Lung (tissue), 12 donors: ENCODE measurements around the gene CARMIL1. TPM values are rescaled to one million over a fixed set of nuclear protein-coding genes. Genes with fewer than 3 reads are reported as not detected.

Experiments
- ATAC-seq: fragments of 200-7000 bp; cut with Tn5 transposase; one replicate; pipeline ENCODE4 v1.9.1; 2020; ENCODE audit warnings: moderate number of reproducible peaks; ENCODE audit not compliant: insufficient read depth, low FRiP score
- DNase-seq, 3 donors: peaks; one replicate each; pipeline ENCODE4 v3.0.0-alpha.2; 2013 to 2017
- H3K27ac ChIP-seq, 2 donors: one replicate each; pipeline ENCODE4 v1.5.1; 2013; ENCODE audit warnings: mild to moderate bottlenecking in 2 of 2, moderate library complexity in 2 of 2, control low read depth in 1 of 2, inconsistent platforms in 1 of 2, low read depth in 1 of 2, low read length in 1 of 2
- H3K27me3 ChIP-seq, 3 donors: one replicate each; pipeline ENCODE4 v1.5.1; 2013; ENCODE audit warnings: low read length in 2 of 3; ENCODE audit not compliant: control insufficient read depth in 3 of 3, insufficient read depth in 3 of 3
- H3K36me3 ChIP-seq, 4 donors: one replicate each; pipeline ENCODE4 v1.5.1; 2013; ENCODE audit warnings: low read length in 4 of 4, mild to moderate bottlenecking in 1 of 4, moderate library complexity in 1 of 4; ENCODE audit not compliant: control insufficient read depth in 4 of 4, insufficient read depth in 4 of 4
- H3K4me1 ChIP-seq, 5 donors: one replicate each; pipeline ENCODE4 v1.5.1; 2013; ENCODE audit warnings: low read length in 5 of 5, mild to moderate bottlenecking in 2 of 5, moderate library complexity in 1 of 5; ENCODE audit not compliant: control insufficient read depth in 5 of 5, insufficient read depth in 5 of 5
- H3K4me3 ChIP-seq: one replicate; pipeline ENCODE4 v1.5.1; 2013; ENCODE audit warnings: mild to moderate bottlenecking, control low read depth, moderate library complexity
- H3K9ac ChIP-seq, 2 donors: one replicate each; pipeline ENCODE4 v1.5.1; 2013; ENCODE audit warnings: low read length in 2 of 2, control low read depth in 1 of 2; ENCODE audit not compliant: insufficient read depth in 1 of 2
- H3K9me3 ChIP-seq, 4 donors: one replicate each; pipeline ENCODE4 v1.5.1; 2013; ENCODE audit warnings: low read length in 3 of 4, mild to moderate bottlenecking in 1 of 4, moderate library complexity in 1 of 4; ENCODE audit not compliant: control insufficient read depth in 4 of 4, insufficient read depth in 3 of 4
- CTCF ChIP-seq: IDR thresholded peaks from 2 replicates; pipeline ENCODE4 v1.5.1; 2012; ENCODE audit warnings: mild to moderate bottlenecking; ENCODE audit errors: control extremely low read depth, extremely low read depth
- WGBS, 2 donors: extraction: QIAGEN DNeasy Blood & Tissue Kit; methylation state at CpG; one replicate each; pipeline ENCODE4 v1.1.7; 2013; 5-methylcytosine and 5-hydroxymethylcytosine counted together
- polyA plus RNA-seq, 2 donors: library from polyadenylated mRNA; stranded (reverse); fragments of 200-250 nt; gene quantifications; one replicate each; pipeline ENCODE4 v1.2.1, GENCODE V29; 2013
- total RNA-seq, 2 donors: library from RNA; depleted of rRNA in 1 of 2; stranded (reverse); fragments of >200 nt in 1 of 2; gene quantifications; one replicate each; pipeline ENCODE4 v1.2.1, GENCODE V29; 2014 to 2021
- donor health status: control.
- donor health status: control.
- donor health status: Bipolar disorder and iron deficiency.
- donor health status: healthy.
- donor health status: DM: yes; HTN: yes; CAD: no.

Gene CARMIL1
- total and polyA plus RNA-seq, 4 donors = 8.0 to 38.3 (median 34.9) TPM

- no peaks in the 10 kb centered on the region for H3K9me3 ChIP-seq
- DNase-seq = peak in 2 of 3 donors; percentile 58 to 63
- H3K4me1 ChIP-seq = peaks cover 6 to 39% (median 11%) of the 10 kb centered on the region in 5 donors
- no peak overlapping the region for H3K4me3 ChIP-seq
- peak overlapping the region in 1 of 2 donors; percentile 44 for H3K9ac ChIP-seq
- WGBS, 2 donors = 74 to 90% methylated on average over 10 of the region's 10 CpGs
- no peak for ATAC-seq
- no peak overlapping the region for H3K27ac ChIP-seq
- no peak for TF ChIP-seq CTCF
- no peaks in the 10 kb centered on the region for H3K36me3 ChIP-seq
- H3K27me3 ChIP-seq = no peaks in the 10 kb centered on the region
These were observed 36.3 kb downstream of the CARMIL1 start for GRCh38 chr6:25315194-25316177.

- Histone ChIP-seq H3K9ac (no peak overlapping the region), H3K36me3 (no peaks in the 10 kb centered on the region), H3K4me3 (no peak overlapping the region), H3K4me1 (peaks cover 2 to 39% (median 11%) of the 10 kb centered on the region in 5 donors), H3K27ac (no peak overlapping the region), H3K9me3 (no peaks in the 10 kb centered on the region), H3K27me3 (no peaks in the 10 kb centered on the region)
- DNase-seq (no peak), ATAC-seq (no peak)
- WGBS, 2 donors = 92 to 96% methylated on average over 4 of the region's 4 CpGs
- TF ChIP-seq CTCF = no peak
These were observed 37.5 kb downstream of the CARMIL1 start for GRCh38 chr6:25316626-25317025.

- no peak for DNase-seq
- no peak overlapping the region for H3K4me3 ChIP-seq
- H3K4me1 ChIP-seq = peaks cover 0 to 20% (median 11%) of the 10 kb centered on the region in 5 donors
- no peak overlapping the region for H3K27ac ChIP-seq
- no peaks in the 10 kb centered on the region for H3K36me3 ChIP-seq
- H3K9me3 ChIP-seq = no peaks in the 10 kb centered on the region
- no peak for TF ChIP-seq CTCF
- H3K9ac ChIP-seq = no peak overlapping the region
- WGBS, 2 donors = 89 to 97% methylated on average over 6 of the region's 6 CpGs
- H3K27me3 ChIP-seq = no peaks in the 10 kb centered on the region
- ATAC-seq = no peak
These were observed 39.4 kb downstream of the CARMIL1 start for GRCh38 chr6:25318589-25318988.
